DOHH2 (cell line): ENCODE results near the gene MT4.

Experiments
- EZH2phosphoT487 ChIP-seq: fragments of 200-600 bp; sonication (generic); IDR thresholded peaks from 2 replicates; pipeline ENCODE4 v1.6.1; 2017; ENCODE audit warnings: borderline replicate concordance, mild to moderate bottlenecking, antibody characterized with exemption, low read length, moderate library complexity, mixed read lengths
- TF ChIP-seq, protein P1 (sequence below): fragments of 200-600 bp; sonication (generic); IDR thresholded peaks from one replicate; pipeline ENCODE4 v1.5.1; 2014; ENCODE audit warnings: antibody characterized with exemption, mild to moderate bottlenecking, low read depth, low read length; ENCODE audit not compliant: poor library complexity, severe bottlenecking

DNA sequence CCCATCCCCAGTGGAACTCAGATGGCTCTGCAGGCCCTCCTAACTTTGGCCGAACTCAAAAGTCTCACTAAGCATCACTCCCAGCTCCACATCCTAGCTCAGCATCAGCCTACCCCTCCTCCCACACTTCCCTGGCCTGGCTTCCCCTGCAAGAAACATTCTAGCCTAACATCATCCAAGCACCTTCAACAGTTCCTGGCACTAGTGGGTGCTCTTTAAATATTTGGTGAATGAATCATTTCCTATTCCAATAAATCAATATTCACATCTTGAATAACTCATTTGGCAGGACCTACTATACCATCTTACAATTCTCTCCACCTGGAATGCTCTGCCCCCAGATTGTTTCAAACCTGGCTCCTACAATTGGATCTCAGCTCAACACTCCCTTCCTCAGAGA lies 34.0 kb upstream of the MT4 start:
- TF ChIP-seq, protein P1, sequence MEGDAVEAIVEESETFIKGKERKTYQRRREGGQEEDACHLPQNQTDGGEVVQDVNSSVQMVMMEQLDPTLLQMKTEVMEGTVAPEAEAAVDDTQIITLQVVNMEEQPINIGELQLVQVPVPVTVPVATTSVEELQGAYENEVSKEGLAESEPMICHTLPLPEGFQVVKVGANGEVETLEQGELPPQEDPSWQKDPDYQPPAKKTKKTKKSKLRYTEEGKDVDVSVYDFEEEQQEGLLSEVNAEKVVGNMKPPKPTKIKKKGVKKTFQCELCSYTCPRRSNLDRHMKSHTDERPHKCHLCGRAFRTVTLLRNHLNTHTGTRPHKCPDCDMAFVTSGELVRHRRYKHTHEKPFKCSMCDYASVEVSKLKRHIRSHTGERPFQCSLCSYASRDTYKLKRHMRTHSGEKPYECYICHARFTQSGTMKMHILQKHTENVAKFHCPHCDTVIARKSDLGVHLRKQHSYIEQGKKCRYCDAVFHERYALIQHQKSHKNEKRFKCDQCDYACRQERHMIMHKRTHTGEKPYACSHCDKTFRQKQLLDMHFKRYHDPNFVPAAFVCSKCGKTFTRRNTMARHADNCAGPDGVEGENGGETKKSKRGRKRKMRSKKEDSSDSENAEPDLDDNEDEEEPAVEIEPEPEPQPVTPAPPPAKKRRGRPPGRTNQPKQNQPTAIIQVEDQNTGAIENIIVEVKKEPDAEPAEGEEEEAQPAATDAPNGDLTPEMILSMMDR: no peak
- no peak for TF ChIP-seq EZH2phosphoT487
